NCI-H2171 (cell line): ENCODE measurements around the gene TSSK3.

ENCODE experiments used
- DNase-seq: peaks from one replicate; lab custom pipeline; 2025; lab: John Stamatoyannopoulos, UW

TSSK3 gene

GRCh38 chr1:32400876-32401631 lies 38.7 kb downstream of the TSSK3 start:
- DNase-seq: peak; percentile 78

- DNase-seq: no peak
These were observed 42.6 kb downstream of the TSSK3 start for GRCh38 chr1:32404946-32405345.

- no peak for DNase-seq
These were observed 43.5 kb downstream of the TSSK3 start for GRCh38 chr1:32405672-32406467.

- DNase-seq: no peak
These were observed 44.3 kb downstream of the TSSK3 start for GRCh38 chr1:32406629-32407111.

GRCh38 chr1:32411261-32411660 lies 48.9 kb downstream of the TSSK3 start:
- no peak for DNase-seq

- peak; percentile 53 for DNase-seq
These were observed 51.3 kb downstream of the TSSK3 start for GRCh38 chr1:32413507-32414185.
